Glutamatergic neuron (in vitro differentiated cells): ENCODE data around the gene APC2. TPM values are rescaled to one million over a fixed set of nuclear protein-coding genes. Genes with fewer than 3 reads are reported as not detected.

Source experiments
- DNase-seq: peaks from one replicate; pipeline ENCODE4 v3.0.0; 2022
- H3K27ac Mint-ChIP-seq: one replicate; pipeline ENCODE4 v1.8.0; 2020; ENCODE audit warnings: mild to moderate bottlenecking, mixed read lengths, inconsistent platforms; ENCODE audit not compliant: unreplicated experiment
- H3K27me3 Mint-ChIP-seq: one replicate; pipeline ENCODE4 v1.8.0; 2020; ENCODE audit warnings: mild to moderate bottlenecking, moderate library complexity, mixed read lengths, inconsistent platforms; ENCODE audit not compliant: unreplicated experiment
- H3K36me3 Mint-ChIP-seq: one replicate; pipeline ENCODE4 v1.8.0; 2020; ENCODE audit warnings: mild to moderate bottlenecking, mixed read lengths, inconsistent platforms; ENCODE audit not compliant: unreplicated experiment
- H3K4me1 Mint-ChIP-seq: one replicate; pipeline ENCODE4 v1.8.0; 2020; ENCODE audit warnings: mild to moderate bottlenecking, low read depth, mixed read lengths, inconsistent platforms; ENCODE audit not compliant: unreplicated experiment
- H3K4me3 Mint-ChIP-seq: one replicate; pipeline ENCODE4 v1.8.0; 2020; ENCODE audit warnings: mild to moderate bottlenecking, mixed read lengths, inconsistent platforms; ENCODE audit not compliant: unreplicated experiment
- H3K9me3 Mint-ChIP-seq: one replicate; pipeline ENCODE4 v1.8.0; 2020; ENCODE audit warnings: mild to moderate bottlenecking, moderate library complexity, mixed read lengths, inconsistent platforms; ENCODE audit not compliant: unreplicated experiment
- CTCF ChIP-seq: fragments of 200-600 bp; sonication (generic); IDR thresholded peaks from one replicate; pipeline ENCODE4 v1.5.0; 2021; ENCODE audit not compliant: partially characterized antibody, unreplicated experiment
- total RNA-seq: library from RNA; stranded (reverse); fragmentation: NEBNext Ultra II Directional; extraction: Animal tissue kit (Norgen Biotek cat#: 25700); gene quantifications from one replicate; pipeline ENCODE4 v1.2.1, GENCODE V29; 2021; ENCODE audit not compliant: unreplicated experiment

Gene APC2
- total RNA-seq, 1 donor from 2014 or later, result 371 TPM

DNA sequence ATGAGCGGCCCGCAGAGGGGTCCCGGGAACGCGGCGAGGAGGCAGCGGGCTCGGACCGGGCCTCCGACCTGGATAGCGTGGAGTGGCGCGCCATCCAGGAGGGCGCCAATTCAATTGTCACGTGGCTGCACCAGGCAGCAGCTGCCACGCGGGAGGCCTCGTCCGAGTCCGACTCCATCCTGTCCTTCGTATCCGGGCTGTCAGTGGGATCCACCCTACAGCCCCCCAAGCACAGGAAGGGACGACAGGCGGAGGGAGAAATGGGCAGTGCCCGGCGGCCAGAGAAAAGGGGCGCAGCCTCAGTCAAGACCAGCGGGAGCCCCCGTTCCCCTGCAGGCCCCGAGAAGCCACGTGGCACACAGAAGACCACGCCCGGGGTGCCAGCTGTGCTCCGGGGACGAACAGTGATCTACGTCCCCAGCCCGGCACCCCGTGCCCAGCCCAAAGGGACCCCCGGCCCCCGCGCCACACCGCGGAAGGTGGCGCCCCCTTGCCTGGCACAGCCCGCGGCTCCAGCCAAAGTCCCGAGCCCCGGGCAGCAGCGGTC lies 18.4 kb downstream of the APC2 start:
- DNase-seq, result no peak
- peaks cover 23% of the 10 kb centered on the region for H3K9me3 Mint-ChIP-seq
- peaks cover 28% of the 10 kb centered on the region for H3K27me3 Mint-ChIP-seq
- peak overlapping the region; percentile 55 for H3K27ac Mint-ChIP-seq
- no peaks in the 10 kb centered on the region for H3K36me3 Mint-ChIP-seq
- H3K4me1 Mint-ChIP-seq, result peaks cover 6% of the 10 kb centered on the region
- H3K4me3 Mint-ChIP-seq, result no peak overlapping the region
- TF ChIP-seq CTCF, result no peak

DNA sequence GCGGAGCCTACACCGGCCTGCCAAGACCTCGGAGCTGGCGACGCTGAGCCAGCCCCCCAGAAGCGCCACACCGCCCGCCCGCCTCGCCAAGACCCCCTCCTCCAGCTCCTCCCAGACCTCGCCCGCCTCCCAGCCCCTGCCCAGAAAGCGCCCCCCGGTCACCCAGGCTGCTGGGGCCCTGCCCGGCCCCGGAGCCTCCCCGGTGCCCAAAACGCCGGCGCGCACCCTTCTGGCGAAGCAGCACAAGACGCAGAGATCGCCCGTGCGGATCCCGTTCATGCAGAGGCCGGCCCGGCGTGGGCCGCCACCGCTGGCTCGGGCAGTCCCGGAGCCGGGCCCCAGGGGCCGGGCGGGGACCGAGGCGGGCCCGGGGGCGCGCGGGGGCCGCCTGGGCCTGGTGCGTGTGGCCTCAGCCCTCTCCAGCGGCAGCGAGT lies 18.9 kb downstream of the APC2 start:
- Mint-ChIP-seq H3K36me3 (no peaks in the 10 kb centered on the region), H3K9me3 (peaks cover 26% of the 10 kb centered on the region), H3K4me1 (peaks cover 7% of the 10 kb centered on the region), H3K4me3 (no peak overlapping the region), H3K27ac (no peak overlapping the region), H3K27me3 (peaks cover 31% of the 10 kb centered on the region)
- no peak for TF ChIP-seq CTCF
- DNase-seq, result peak; percentile 55

DNA sequence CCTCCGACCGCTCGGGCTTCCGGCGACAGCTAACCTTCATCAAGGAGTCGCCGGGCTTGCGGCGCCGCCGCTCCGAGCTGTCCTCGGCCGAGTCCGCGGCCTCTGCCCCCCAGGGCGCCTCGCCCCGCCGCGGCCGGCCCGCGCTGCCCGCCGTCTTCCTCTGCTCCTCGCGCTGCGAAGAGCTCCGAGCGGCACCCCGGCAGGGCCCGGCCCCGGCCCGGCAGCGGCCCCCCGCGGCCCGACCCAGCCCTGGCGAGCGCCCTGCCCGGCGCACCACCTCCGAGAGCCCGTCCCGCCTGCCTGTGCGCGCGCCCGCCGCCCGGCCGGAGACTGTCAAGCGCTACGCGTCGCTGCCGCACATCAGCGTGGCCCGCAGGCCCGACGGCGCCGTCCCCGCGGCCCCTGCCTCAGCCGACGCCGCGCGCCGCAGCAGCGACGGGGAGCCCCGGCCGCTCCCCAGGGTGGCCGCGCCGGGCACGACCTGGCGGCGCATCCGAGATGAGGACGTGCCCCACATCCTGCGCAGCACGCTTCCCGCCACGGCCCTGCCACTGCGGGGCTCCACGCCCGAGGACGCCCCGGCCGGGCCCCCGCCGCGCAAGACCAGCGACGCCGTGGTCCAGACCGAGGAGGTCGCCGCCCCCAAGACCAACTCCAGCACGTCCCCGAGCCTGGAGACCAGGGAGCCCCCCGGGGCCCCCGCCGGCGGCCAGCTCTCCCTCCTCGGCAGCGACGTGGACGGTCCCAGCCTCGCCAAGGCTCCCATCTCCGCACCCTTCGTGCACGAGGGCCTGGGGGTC lies 19.5 kb downstream of the APC2 start:
- Mint-ChIP-seq H3K36me3 (no peaks in the 10 kb centered on the region), H3K9me3 (peaks cover 29% of the 10 kb centered on the region)

GRCh38 chr19:1470055-1470304 lies 20.1 kb downstream of the APC2 start:
- Mint-ChIP-seq H3K27me3 (peaks cover 31% of the 10 kb centered on the region), H3K9me3 (peaks cover 29% of the 10 kb centered on the region), H3K4me3 (peak overlapping the region; percentile 49), H3K36me3 (no peaks in the 10 kb centered on the region), H3K27ac (peak overlapping the region; percentile 52), H3K4me1 (peaks cover 7% of the 10 kb centered on the region)
- DNase-seq, result no peak
- no peak for TF ChIP-seq CTCF

More for the DNA sequence above, 19.5 kb downstream of the APC2 start:
- H3K27me3 Mint-ChIP-seq, result peaks cover 31% of the 10 kb centered on the region
- H3K4me3 Mint-ChIP-seq, result no peak overlapping the region
- DNase-seq, result peak; percentile 34
- H3K4me1 Mint-ChIP-seq, result peaks cover 7% of the 10 kb centered on the region
- H3K27ac Mint-ChIP-seq, result no peak overlapping the region
- no peak for TF ChIP-seq CTCF

DNA sequence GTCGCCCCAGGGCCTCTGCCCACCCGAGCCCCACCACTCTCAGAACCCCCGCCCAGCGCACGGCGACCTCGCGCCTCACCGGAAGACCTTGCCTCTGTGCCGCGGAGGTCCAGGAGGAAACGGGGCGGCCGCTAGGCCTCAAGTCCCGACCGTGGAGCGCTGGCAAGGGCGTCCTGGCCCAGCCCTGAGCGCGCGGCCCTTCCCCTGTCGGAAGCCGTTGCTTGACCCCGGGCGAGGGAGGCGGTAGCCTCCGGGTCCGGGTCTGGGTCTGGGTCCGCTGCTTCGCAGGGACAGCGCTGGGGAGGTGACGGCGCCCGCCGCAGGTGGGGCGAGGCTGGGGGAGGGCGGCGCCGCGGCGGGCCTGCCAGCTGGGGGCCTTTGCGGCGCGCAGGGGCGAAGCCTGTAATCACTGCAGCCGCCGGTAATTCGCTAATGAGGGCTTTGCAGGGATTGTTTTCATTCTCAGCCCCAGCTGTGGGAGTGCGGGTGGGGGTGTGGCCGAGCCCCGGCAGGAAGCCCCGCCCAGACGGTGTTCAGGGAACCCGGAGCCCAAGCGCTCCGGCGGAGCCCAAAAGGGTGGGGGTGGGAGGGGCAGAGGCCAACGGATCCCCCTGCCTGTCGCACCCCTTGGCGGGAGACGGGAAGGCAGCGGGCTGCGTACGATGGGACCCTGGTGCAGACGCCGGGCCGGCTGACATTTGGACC lies 20.5 kb downstream of the APC2 start:
- H3K9me3 Mint-ChIP-seq, result peaks cover 29% of the 10 kb centered on the region
- no peak for TF ChIP-seq CTCF
- H3K36me3 Mint-ChIP-seq, result no peaks in the 10 kb centered on the region
- H3K4me3 Mint-ChIP-seq, result peak overlapping the region; percentile 49
- H3K27me3 Mint-ChIP-seq, result peaks cover 32% of the 10 kb centered on the region
- peak overlapping the region; percentile 52 for H3K27ac Mint-ChIP-seq
- H3K4me1 Mint-ChIP-seq, result peaks cover 7% of the 10 kb centered on the region
- peak; percentile 79 for DNase-seq
